Activated naive CD4-positive, alpha-beta T cell (primary cell): ENCODE data around the gene RAMP3.
"Not testable (repeated sequence)": the region's sequence is repeated elsewhere in the genome, so short reads cannot be mapped to it uniquely, and the experiment has no call there.

Source experiments
- DNase-seq, 4 experiments: peaks; one replicate each; lab custom pipeline; 2025; lab: John Stamatoyannopoulos, UW

RAMP3 gene

DNA sequence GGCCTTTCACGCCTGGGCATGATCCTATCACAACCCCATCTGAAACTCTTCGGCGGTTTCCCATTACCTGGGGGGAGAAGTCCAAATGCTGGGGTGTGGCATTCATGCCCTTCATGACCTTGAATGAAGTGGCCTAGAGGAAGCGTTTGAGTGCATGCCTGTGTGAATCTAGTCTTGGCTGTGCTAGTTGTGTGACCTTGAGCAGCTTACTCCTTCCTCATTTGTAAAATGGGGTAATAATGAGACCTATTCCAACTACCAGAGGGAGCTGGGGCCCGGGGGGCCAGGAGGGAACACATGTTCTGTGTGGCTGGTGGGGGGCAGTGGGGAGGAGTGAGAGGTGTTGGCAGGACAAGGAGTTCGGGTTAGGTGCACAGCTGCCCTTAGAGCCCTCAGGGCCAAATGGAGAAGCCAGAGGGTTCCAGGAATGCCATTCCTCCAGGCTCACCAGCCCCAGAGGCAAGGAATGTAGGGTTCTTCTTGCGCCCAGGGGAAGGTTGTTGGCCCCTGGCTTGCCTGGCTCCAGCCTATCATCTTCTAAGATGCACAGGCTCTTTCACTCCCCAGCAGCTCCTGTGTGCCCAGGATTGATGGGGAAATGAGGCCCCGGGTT, 24.8 kb upstream of the RAMP3 start:
- DNase-seq = no peak

GRCh38 chr7:45133352-45133751, 24.2 kb upstream of the RAMP3 start:
- no peak for DNase-seq

DNA sequence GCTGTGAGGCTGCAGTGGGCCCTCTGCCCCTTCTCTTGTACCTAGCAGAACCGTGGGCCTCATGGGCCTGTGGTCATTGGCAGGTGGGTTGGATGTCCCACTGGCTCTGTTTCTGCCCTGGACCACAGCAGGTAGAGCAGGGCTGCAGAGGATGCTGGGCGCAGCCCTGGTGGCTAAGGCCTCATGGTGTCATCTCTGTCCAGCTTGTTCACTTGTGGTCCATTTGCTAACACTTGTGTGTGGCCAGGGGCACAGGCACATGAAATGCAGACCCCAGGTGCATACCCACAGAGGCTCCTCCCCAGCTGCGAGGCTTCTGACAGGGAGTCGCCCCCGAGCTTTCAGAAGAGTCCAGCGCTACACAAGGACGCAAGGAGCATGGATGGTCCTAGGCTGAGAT, 23.7 kb upstream of the RAMP3 start:
- no peak for DNase-seq

- DNase-seq = peak in 3 of 4 experiments; percentile 3 to 52 (median 21)
Measured at GRCh38 chr7:45136106-45137060, 21.2 kb upstream of the RAMP3 start.

- DNase-seq = no peak
Measured at GRCh38 chr7:45138433-45139267, 18.9 kb upstream of the RAMP3 start.

DNA sequence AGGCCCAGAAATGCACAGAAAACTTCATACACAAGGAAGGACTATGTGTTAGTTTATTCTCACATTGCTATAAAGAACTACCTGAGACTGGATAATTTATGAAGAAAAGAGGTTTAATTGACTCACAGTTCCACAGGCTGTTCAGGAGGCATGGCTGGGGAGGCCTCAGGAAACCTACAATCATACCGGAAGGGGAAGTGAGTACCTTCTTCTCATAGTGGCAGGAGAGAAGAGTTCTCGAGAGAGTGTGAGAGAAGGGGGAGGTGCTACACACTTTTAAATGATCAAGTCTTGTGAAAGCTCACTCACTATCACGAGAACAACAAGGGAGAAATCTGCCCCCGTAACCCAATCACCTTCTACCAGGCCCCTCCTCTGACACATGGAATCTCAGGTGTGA, 16.8 kb upstream of the RAMP3 start:
- no peak for DNase-seq

DNA sequence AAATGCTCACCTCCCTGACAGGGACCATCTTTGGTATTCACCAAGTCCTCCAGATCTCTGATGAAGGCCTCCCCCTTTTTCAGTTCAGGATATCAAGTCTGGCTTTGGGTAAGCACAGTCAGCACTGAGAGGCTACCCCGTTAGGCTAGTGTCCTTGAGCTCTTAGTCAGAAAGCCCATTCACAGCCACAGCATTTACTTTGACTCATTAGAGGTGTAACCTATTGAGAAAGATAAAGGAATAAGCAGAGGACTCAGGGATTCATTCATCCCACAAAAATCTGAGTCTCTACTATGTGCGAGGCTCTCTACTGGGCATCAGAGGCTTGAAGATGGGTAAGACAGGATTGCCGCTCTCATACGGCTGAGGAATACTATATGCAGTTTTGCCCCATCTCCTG, 14.0 kb upstream of the RAMP3 start:
- DNase-seq = no peak

DNA sequence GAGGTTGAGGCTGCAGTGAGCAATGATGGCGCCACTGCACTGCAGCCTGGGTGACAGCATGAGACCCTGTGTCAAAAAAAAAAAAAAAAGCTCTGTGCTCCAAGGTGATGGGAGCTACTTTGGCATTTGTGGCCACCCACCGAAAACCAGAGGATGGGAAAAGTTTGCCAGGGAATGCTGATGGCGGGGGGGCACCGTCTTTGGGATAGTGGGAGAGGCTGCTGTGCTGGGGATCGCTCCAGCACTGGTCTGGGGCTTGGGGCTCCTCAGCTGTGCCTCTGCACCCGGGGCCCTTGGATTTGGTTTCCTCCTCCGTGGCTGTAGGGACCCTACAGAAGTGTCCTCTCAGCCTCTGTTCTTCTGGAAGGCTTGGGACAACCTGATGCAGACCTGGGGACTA, 11.7 kb upstream of the RAMP3 start:
- no peak for DNase-seq

DNA sequence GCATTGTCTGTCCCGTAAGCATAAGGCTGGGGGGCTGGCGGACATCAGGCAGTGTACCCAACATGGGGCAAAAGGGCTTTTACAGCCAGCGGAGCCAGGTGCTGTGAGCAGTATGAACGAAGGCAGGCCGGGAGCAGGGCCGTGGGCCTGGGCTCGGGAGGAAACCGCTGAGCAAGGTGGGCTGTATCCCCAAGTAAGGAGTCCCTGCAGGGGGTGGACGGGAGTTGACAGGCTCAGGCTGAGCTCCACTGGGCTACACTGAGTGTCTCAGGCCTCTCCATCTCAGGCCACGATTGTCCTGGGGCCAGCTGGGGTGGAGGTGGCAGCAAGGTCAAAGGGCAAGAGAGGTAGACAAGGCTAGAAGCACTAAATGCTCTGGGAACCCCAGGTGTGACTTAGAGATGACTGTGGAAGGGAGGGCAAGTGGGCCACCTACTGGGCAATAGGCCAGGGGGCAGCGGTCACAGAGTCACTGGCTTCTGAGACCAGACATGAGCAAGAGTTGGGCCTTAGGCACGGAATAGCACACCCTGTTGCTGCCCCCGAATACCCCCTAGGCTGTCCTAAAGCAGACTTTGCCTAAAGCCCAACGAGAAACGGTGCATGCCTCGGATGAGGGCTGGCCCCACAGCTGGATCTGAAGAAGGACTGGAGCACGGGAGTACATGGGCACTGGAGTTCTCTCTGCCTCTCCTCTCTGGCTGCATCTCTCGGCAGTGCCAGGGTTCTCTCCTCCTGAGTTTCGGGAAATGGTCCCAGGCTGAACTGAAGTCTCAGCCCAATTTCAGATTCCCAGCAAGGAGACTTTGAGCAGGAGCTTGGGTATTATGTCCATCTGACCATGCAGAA, 10.8 kb upstream of the RAMP3 start:
- DNase-seq = no peak

DNA sequence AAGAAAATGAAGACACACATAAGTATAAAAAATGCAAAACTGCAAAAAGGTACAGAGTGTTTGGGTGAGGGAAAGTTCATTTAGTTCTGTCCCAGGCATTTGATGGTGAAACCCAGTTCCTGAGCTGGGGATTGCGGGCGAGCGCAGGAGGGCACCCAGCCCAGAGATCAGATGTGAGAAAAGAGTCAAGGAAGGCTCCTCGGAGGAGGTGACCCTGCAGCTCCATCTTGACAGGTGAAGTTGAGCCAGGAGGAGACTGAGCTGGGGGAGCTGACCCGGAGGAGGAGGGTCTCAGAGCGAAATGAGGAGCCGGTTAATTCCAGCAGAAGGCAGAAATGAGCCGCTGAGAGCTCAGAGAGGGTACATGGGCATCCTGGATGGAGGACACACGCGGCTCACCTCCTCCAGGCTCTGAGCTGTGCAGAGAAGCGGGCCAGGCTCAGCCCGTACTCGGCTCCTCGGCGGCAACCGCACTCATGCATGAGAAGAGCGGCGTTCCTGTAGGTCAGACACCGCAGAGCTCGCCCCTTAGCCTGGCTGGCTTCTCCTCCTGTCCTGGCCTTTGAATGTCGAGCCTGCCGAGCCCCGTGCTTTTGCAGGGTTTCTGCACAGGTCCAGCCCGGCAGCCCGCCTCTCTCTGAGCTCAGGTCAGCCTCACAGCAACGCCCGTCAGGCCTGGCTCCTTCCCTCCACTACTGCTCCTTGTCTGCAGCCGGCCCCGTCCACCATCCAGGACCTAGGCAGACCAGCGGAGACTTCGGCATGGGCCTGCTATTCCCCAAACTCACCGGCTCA, 9.5 kb upstream of the RAMP3 start:
- DNase-seq = no peak

GRCh38 chr7:45148653-45148973, 9.0 kb upstream of the RAMP3 start:
- no peak for DNase-seq

DNA sequence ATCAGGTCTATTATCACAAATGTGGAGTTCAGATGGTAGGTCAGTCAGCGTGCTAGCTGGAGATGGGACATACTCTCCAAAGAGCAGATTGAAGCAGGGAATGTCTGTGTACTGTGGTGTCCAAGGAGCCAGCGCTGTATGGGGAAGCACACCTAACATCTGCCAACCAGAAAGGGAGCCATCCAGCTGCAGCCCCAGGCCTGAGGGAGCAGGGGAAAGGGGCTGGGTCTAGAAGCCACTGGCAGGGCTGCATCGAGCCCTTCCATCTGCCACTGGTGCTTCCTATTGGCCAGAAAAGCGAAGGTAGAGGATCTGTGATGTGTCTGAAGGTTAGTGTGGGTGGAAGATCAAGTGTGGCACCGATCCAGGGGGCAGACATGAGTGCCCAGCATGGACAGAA, 8.0 kb upstream of the RAMP3 start:
- DNase-seq = no peak

DNA sequence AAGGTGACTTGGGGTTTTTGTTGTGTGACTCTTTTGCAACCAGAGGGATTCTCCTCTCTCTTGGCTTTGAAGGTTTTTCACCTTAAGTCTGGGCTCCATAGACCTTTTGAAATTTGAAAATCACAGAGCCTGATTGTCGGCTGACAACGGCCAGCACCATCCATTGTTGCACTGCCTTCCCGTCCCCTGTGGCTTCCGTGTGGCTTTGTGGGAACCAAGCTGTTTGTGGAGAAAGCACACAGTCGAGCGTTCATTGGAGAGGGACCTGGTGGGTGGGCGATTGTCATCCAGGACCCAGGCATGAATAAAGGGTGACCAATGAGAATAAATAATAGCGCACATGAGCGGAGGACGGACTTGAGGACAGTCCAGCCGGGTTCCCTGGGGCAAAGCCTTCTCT, 7.4 kb upstream of the RAMP3 start:
- no peak for DNase-seq

DNA sequence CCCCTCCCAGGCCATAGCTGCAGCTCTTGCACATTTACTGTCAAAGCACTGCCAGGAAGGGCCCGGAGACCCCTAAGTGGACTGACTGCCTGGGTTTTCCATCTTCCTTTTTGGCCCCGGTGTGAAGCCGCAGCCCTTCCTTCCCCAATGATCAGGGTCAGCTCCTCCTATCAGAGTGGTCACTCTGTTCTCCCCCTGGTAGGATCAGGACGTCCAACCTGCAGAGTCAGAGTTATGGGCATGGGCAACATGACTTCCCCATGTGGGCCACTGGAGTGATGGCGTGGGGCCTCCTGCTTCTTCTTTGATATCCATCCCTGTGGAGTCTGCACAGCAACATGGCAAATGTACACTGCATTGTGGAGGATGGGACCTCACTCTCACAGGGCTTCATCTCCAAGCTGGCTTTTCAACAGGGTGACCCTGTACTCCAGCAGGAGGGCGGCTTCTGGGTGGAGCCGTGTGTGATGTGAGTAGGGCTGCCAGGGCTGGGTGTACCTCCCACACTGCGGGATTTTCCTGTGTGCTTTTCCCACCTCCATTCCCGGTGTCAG, 6.4 kb upstream of the RAMP3 start:
- DNase-seq = no peak

- no peak for DNase-seq
Measured at GRCh38 chr7:45151967-45152366, 5.6 kb upstream of the RAMP3 start.

DNA sequence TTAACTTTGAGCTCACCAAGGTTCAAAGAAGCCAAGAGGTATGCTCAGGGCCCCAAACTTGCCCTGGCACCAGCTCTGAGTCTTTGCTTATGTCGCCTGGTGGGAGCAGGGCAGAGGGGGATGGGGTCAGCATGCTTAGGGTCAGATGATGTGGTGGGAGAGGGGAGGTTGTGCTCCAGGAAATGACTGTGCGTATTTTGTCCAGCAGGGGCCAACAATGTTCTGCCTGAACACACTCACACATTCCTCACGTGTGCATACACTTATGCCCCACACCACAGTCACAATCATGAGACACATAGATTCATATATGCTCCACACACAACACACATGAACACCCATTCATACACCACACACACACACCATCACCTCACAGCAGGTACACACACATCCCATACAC, 4.4 kb upstream of the RAMP3 start:
- DNase-seq = no peak

DNA sequence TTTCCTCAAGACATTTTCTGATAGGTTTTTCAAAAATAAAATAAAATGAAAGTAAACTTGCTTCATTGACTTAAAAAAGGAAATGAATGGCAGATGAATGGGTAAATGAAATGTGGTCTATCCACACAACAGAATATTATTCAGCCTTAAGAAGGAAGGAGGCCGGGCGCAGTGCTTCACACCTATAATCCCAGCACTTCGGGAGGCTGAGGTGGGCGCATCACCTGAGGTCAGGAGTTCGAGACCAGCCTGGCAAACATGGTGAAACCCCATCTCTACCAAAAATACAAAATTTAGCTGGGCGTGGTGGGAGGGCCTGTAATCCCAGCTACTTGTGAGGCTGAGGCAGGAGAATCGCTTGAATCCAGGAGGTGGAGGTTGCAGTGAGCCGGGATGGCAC, 3.7 kb upstream of the RAMP3 start:
- DNase-seq = not testable (repeated sequence)

DNA sequence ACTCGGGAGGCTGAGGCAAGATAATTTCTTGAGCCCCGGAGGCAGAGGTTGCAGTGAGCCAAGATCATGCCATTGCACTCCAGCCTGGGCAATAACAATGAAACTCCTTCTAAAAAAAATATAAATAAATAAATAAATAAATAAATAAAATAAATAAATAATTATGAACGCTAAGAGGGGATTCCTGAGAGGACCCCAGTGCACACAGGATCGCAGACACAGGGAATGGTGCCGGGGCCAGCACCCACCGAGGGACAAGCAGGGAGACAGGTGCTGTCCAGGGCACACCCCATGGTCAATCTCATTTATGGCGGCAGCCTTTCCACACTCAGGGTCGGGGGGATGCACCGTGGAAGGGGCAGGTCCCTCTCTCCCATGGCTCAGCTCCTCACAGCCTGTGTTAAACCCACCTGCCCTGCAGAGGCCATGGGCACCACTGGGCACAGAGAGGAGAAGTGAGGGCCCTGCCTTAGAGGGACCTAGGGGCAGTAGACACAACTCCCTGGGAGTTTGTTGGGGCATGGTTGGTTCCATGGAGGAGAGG, 2.2 kb upstream of the RAMP3 start:
- DNase-seq = no peak

DNA sequence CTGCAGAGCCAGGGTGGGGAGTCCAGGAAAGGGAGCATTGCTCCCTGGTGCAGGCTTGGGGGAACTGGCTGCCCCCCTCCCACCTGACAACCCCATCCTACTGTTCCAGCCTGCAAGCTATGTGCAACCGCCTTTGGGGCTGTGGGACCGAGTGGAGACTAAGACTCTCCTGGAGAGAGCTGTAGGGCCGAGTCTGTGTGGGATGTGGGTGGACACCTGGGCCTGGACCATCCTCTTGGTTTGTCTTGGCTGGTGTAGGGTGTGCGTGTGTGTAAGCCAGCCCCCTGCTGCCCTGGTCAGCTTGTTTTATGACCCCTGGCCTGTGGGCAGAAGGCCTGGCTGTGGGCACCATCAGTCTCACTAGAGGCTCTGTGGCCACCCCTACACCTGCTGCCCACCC, 1.6 kb upstream of the RAMP3 start:
- DNase-seq = no peak

GRCh38 chr7:45156516-45157272, 897 bp upstream of the RAMP3 start:
- DNase-seq = no peak
